KMS-11 (cell line): ENCODE data around the gene NR2F1-AS1.

ENCODE experiments used
- H2AFZ ChIP-seq: fragments of 200-600 bp; sonication (generic); 2 replicates; pipeline ENCODE4 v1.6.1; 2016; ENCODE audit warnings: antibody characterized with exemption, mixed run types, low read depth
- H3K27ac ChIP-seq: fragments of 200-600 bp; sonication (generic); 2 replicates; pipeline ENCODE4 v1.6.1; 2016; ENCODE audit warnings: mild to moderate bottlenecking, mixed run types
- H3K27me3 ChIP-seq: fragments of 200-600 bp; sonication (generic); 2 replicates; pipeline ENCODE4 v1.6.1; 2017; ENCODE audit warnings: mild to moderate bottlenecking, low read depth, mixed run types, moderate library complexity; ENCODE audit not compliant: insufficient read depth
- H3K36me3 ChIP-seq: fragments of 200-600 bp; sonication (generic); 2 replicates; pipeline ENCODE4 v1.6.1; 2017; ENCODE audit warnings: mild to moderate bottlenecking, mixed run types; ENCODE audit not compliant: insufficient read depth
- H3K4me1 ChIP-seq: fragments of 200-600 bp; sonication (generic); 2 replicates; pipeline ENCODE4 v1.6.1; 2016; ENCODE audit warnings: mild to moderate bottlenecking, low read depth, mixed run types; ENCODE audit not compliant: poor library complexity, severe bottlenecking
- H3K4me2 ChIP-seq: fragments of 200-600 bp; sonication (generic); 2 replicates; pipeline ENCODE4 v1.7.0; 2016; ENCODE audit warnings: mild to moderate bottlenecking, mixed run types
- H3K4me3 ChIP-seq: fragments of 200-600 bp; sonication (generic); IDR thresholded peaks from 2 replicates; pipeline ENCODE4 v1.6.1; 2017; ENCODE audit warnings: low read depth, low read length, mixed read lengths; ENCODE audit not compliant: insufficient read depth
- H3K79me2 ChIP-seq: fragments of 200-600 bp; sonication (generic); 2 replicates; pipeline ENCODE4 v1.6.1; 2016; ENCODE audit warnings: low read depth, mixed run types; ENCODE audit not compliant: insufficient read depth
- H3K9ac ChIP-seq: fragments of 200-600 bp; sonication (generic); 2 replicates; pipeline ENCODE4 v1.6.1; 2016; ENCODE audit warnings: mild to moderate bottlenecking, mixed run types
- H4K20me1 ChIP-seq: fragments of 200-600 bp; sonication (generic); 2 replicates; pipeline ENCODE4 v1.6.1; 2016; ENCODE audit warnings: mild to moderate bottlenecking, mixed run types; ENCODE audit not compliant: insufficient read depth
- TF ChIP-seq, protein P1 (sequence below): fragments of 200-600 bp; sonication (generic); conservative IDR thresholded peaks from 2 replicates; pipeline ENCODE4 v1.6.1; 2017; ENCODE audit warnings: low read depth, mild to moderate bottlenecking, antibody characterized with exemption, low read length, moderate library complexity, mixed read lengths

The NR2F1-AS1 gene

DNA sequence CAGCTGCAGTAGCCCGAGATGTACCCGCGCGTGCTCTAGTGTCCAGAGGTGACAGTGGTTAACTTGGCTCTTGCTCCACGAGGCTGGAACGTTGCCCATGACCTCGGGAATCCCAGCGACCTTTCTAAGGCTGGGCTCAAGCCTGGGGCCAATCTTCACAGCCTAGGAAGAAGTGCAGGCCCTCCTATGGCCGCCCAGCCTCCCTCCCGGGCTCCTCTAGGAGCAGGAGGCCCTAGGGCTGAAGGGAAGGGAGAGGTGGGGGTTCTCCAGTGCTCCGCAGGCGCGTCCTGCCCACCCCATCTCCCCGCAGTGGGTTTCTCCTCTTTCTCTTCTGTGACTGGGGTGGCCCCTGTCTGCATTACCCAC, 15.3 kb upstream of the NR2F1-AS1 start:
- H3K27me3 ChIP-seq: no peaks in the 10 kb centered on the region
- no peak overlapping the region for H3K4me3 ChIP-seq
- no peak overlapping the region for H3K9ac ChIP-seq
- H2AFZ ChIP-seq: no peak overlapping the region
- H3K36me3 ChIP-seq: no peaks in the 10 kb centered on the region
- H3K4me1 ChIP-seq: no peaks in the 10 kb centered on the region
- H3K79me2 ChIP-seq: no peaks in the 10 kb centered on the region
- no peaks in the 10 kb centered on the region for H4K20me1 ChIP-seq
- H3K4me2 ChIP-seq: no peak overlapping the region
- TF ChIP-seq, protein P1, sequence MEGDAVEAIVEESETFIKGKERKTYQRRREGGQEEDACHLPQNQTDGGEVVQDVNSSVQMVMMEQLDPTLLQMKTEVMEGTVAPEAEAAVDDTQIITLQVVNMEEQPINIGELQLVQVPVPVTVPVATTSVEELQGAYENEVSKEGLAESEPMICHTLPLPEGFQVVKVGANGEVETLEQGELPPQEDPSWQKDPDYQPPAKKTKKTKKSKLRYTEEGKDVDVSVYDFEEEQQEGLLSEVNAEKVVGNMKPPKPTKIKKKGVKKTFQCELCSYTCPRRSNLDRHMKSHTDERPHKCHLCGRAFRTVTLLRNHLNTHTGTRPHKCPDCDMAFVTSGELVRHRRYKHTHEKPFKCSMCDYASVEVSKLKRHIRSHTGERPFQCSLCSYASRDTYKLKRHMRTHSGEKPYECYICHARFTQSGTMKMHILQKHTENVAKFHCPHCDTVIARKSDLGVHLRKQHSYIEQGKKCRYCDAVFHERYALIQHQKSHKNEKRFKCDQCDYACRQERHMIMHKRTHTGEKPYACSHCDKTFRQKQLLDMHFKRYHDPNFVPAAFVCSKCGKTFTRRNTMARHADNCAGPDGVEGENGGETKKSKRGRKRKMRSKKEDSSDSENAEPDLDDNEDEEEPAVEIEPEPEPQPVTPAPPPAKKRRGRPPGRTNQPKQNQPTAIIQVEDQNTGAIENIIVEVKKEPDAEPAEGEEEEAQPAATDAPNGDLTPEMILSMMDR: no peak
- no peak overlapping the region for H3K27ac ChIP-seq

DNA sequence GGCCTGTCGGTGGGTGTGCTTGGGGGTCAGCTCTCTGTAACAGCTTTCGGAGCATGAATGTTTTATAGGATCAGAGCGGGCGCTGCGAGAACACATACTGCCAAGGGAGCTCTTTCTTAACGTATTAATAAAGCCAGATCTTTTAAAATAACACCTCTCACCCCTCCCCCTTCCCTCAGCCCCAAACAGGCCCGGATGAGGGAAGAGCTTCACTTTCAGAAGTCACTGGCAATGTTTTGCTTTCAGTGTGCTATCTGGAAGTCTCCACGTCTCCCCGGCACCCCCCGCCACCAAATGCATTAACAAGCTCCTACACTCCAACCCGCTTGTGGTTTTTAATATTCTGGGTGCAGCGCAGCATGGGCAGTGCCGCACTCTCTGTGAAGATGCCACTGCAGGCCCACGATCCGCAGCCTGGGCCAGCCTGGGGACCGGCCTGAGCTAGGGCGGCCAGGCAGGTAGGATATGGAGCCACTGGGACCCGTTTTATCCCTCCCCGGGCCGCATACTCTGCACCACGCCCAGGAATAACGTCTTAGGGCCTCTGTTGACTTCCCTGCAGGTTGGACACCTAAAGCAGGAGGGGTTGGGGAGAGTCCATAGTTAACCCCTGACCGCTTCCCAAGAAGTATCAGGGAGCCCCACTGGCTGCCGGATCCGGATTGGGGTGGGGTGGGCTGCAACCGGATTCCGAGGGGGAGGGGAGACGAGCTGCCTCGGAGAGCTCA, 14.6 kb upstream of the NR2F1-AS1 start:
- Histone ChIP-seq H3K4me2 (no peak overlapping the region), H3K9ac (no peak overlapping the region), H3K27me3 (no peaks in the 10 kb centered on the region), H3K4me1 (no peaks in the 10 kb centered on the region), H3K27ac (no peak overlapping the region), H4K20me1 (no peaks in the 10 kb centered on the region), H3K79me2 (no peaks in the 10 kb centered on the region), H3K4me3 (no peak overlapping the region), H2AFZ (no peak overlapping the region), H3K36me3 (no peaks in the 10 kb centered on the region)
- TF ChIP-seq, protein P1: no peak

DNA sequence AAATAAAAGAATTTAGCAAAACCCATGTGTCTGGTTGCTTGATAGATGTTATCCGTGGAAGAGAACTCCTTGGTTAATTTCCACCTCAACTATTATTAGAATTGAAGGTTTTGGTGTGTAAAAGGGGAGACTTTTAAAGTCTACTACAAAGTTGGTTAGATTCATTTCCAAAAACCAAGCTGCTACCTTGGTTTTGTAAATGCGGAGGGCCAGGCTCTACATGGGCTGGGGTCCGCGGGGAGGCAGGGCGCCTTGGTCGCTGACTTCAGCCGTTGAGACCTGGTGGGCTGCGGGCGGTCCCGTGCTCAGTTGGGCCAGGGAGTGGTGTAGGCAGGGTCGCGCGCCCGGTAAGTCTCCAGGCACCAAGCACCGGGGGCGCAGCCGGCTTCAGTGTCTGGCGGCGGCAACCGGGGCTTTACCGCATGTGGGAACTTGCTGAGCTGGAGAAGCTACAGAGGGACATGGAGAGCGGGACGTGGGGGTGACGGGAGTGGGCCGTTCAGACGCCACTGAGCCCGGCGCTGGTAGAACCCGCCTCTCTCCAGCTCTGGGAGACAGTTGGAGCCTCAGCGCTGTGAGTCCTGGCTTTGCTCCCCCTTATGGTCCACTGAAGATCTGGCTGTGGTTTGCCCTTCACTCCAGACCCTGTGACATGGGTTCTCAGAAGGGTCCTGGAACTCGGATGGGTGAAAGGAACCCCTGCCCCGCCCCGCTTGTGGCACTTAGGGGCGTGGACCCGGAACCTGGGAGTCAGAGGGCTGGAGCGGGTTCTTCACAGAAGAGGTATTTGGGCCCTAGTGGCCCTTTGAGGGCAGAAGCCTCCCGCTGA, 13.8 kb upstream of the NR2F1-AS1 start:
- Histone ChIP-seq H3K4me2 (no peak overlapping the region), H3K36me3 (no peaks in the 10 kb centered on the region), H3K4me1 (no peaks in the 10 kb centered on the region), H3K27me3 (no peaks in the 10 kb centered on the region), H3K4me3 (no peak overlapping the region), H3K9ac (no peak overlapping the region), H4K20me1 (no peaks in the 10 kb centered on the region), H3K79me2 (no peaks in the 10 kb centered on the region), H2AFZ (no peak overlapping the region), H3K27ac (no peak overlapping the region)
- TF ChIP-seq, protein P1: no peak

DNA sequence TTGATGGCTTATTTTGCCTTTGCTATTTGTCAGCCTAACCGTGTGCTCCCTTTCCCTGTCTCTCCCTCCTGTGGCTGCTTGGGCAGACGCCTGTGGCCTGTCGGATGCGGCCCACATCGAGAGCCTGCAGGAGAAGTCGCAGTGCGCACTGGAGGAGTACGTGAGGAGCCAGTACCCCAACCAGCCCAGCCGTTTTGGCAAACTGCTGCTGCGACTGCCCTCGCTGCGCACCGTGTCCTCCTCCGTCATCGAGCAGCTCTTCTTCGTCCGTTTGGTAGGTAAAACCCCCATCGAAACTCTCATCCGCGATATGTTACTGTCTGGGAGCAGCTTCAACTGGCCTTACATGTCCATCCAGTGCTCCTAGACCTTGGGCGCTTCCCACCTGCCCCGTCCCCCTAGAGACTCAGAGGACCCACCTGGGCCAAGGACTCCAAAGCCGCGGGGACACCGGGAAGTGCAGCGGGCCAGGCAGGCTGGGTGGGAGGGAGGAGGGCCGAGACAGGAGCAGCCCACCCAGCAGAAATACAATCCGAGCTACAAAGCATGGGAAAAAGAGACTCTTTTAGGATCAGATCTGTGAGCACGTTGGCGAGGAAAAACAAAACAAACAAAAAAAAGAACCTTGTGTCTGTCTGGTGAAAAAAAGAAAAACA, 12.6 kb upstream of the NR2F1-AS1 start:
- Histone ChIP-seq H4K20me1 (no peaks in the 10 kb centered on the region), H3K9ac (no peak overlapping the region), H3K27me3 (no peaks in the 10 kb centered on the region), H3K27ac (no peak overlapping the region), H3K36me3 (no peaks in the 10 kb centered on the region), H3K4me1 (no peaks in the 10 kb centered on the region), H3K4me2 (no peak overlapping the region), H2AFZ (no peak overlapping the region), H3K4me3 (no peak overlapping the region), H3K79me2 (no peaks in the 10 kb centered on the region)
- TF ChIP-seq, protein P1: no peak
